GM12892 (cell line): ENCODE measurements around the gene SULT1A2.
"Not testable (repeated sequence)": the region's sequence is repeated elsewhere in the genome, so short reads cannot be mapped to it uniquely, and the experiment has no call there.

Experiments
- POLR2A ChIP-seq: IDR thresholded peaks from 2 replicates; pipeline ENCODE4 v1.6.1; 2011; ENCODE audit warnings: low read depth, low read length, control low read depth
- POLR2AphosphoS5 ChIP-seq: IDR thresholded peaks from 2 replicates; pipeline ENCODE4 v1.6.1; 2011; ENCODE audit warnings: low read depth, low read length, control low read depth
- TAF1 ChIP-seq: IDR thresholded peaks from 2 replicates; pipeline ENCODE4 v1.6.1; 2011; ENCODE audit warnings: low read depth, mild to moderate bottlenecking, control low read depth, low read length, borderline replicate concordance

DNA sequence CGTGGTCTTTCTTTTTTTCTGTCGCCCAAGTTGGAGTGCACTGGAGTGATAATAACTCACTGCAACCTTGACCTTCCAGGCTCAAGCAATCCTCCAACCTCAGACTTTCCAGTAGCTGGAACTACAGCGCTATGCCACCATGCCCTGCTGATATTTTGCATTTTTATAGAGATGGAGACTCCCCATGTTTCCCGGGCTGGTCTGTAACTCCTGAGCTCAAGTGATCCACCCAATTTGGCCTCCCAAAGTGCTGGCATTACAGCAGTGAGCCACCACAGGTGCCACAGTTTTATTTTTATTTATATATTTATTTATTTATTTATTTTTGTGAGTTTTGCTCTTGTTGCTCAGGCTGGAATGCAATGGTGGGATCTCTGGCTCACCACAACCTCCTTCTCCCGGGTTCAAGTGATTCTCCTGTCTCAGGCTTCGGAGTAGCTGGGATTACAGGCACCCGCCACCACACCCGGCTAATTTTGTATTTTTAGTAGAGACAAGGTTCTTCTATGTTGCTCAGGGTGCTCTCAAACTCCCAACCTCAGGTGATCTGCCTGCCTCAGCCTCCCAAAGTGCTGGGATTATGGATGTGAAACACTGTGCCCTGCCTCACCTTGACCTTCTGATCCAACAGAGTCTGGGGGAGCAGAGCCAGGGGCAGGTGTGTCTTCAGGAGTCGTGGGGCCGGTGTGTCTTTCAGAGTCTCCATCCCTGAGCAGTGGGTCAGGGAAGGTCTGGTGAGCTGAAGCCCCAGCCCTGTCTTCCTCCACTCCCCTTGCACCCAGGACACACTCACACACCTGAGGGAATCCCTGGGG is 11.0 kb upstream of the SULT1A2 start:
- TF ChIP-seq TAF1, POLR2A, POLR2AphosphoS5: not testable (repeated sequence)
